Activated CD4-positive, alpha-beta memory T cell treated with anti-CD3 and anti-CD28 coated beads, Interleukin-2, amount 10 ng/mL, durations not matched to agents 7 days and 5 days (primary cell): ENCODE data around the gene PUM1. TPM values are rescaled to one million over a fixed set of nuclear protein-coding genes. Genes with fewer than 3 reads are reported as not detected.

Source experiments
- CTCF ChIA-PET: fragments of 350-600 bp; sonication (Branson Sonifier 250); formaldehyde crosslinking; loops from one replicate; lab custom pipeline; 2021; ENCODE audit warnings: antibody characterized with exemption, inconsistent platforms; lab: Charles Lee
- POLR2A ChIA-PET: fragments of 350-600 bp; sonication (Branson Sonifier 250); formaldehyde crosslinking; loops from one replicate; lab custom pipeline; 2021; ENCODE audit warnings: antibody characterized with exemption; lab: Charles Lee
- DNase-seq: peaks from one replicate; pipeline ENCODE4 v3.0.0-alpha.2; 2020
- H3K27ac Mint-ChIP-seq: one replicate; pipeline ENCODE4 v1.8.0; 2021; ENCODE audit warnings: mild to moderate bottlenecking, mixed read lengths
- H3K27me3 Mint-ChIP-seq: one replicate; pipeline ENCODE4 v1.8.0; 2021; ENCODE audit warnings: mixed read lengths
- H3K36me3 Mint-ChIP-seq: one replicate; pipeline ENCODE4 v1.8.0; 2021; ENCODE audit warnings: low read depth, mixed read lengths
- H3K4me1 Mint-ChIP-seq: one replicate; pipeline ENCODE4 v1.8.0; 2021; ENCODE audit warnings: mixed read lengths
- H3K4me3 Mint-ChIP-seq: one replicate; pipeline ENCODE4 v1.8.0; 2021; ENCODE audit warnings: mild to moderate bottlenecking, mixed read lengths
- H3K9me3 Mint-ChIP-seq: one replicate; pipeline ENCODE4 v1.8.0; 2021; ENCODE audit warnings: mixed read lengths
- total RNA-seq, 2 experiments: library from RNA; stranded (reverse); gene quantifications; one replicate each; pipeline ENCODE4 v1.2.3, GENCODE V29; 2021

Gene PUM1
- total RNA-seq, 2 experiments from 2014 or later: 86.8 to 87.4 TPM

GRCh38 chr1:30882678-30883388, 182.7 kb downstream of the PUM1 start:
- CTCF ChIA-PET: no interaction called here
- DNase-seq: no peak
- Mint-ChIP-seq H3K27ac (no peak overlapping the region), H3K4me1 (no peaks in the 10 kb centered on the region), H3K36me3 (no peaks in the 10 kb centered on the region), H3K27me3 (peaks cover 36% of the 10 kb centered on the region), H3K9me3 (no peaks in the 10 kb centered on the region), H3K4me3 (no peak overlapping the region)
- POLR2A ChIA-PET: no interaction called here

Other genes starting within 250 kb of the PUM1 start
- gene SDC3, start 157.0 kb downstream of the PUM1 start, total RNA-seq: not detected
- gene NKAIN1, start 174.2 kb upstream of the PUM1 start, total RNA-seq: not detected
- 10 to 100 TPM; 75.7 to 78.0 TPM for gene SNRNP40, start 231.1 kb upstream of the PUM1 start, total RNA-seq
- gene ZCCHC17, start 231.3 kb upstream of the PUM1 start, total RNA-seq: 10 to 100 TPM; 20.9 to 21.0 TPM